K562 (cell line): ENCODE measurements around the gene CYTH4. TPM values are rescaled to one million over a fixed set of nuclear protein-coding genes. Genes with fewer than 3 reads are reported as not detected.

Experiments used
- LEF1 ChIP-seq: fragments of 450-650 bp; IDR thresholded peaks from 2 replicates; pipeline ENCODE4 v1.6.1; 2016; ENCODE audit warnings: mild to moderate bottlenecking
- MIER1 ChIP-seq: fragments of 450-650 bp; IDR thresholded peaks from 2 replicates; pipeline ENCODE4 v1.6.1; 2016; ENCODE audit warnings: antibody characterized with exemption, mild to moderate bottlenecking, low read depth
- PRPF4 ChIP-seq: fragments of 200-400 bp; formaldehyde crosslinking; IDR thresholded peaks from one replicate; pipeline ENCODE4 v1.6.1; 2017; ENCODE audit warnings: low read length, low read depth, mild to moderate bottlenecking; ENCODE audit not compliant: insufficient read depth, poor library complexity, severe bottlenecking
- SREBF2 ChIP-seq: sonication (generic); formaldehyde crosslinking; IDR thresholded peaks from 2 replicates; pipeline ENCODE4 v1.4.0; 2020; ENCODE audit warnings: mild to moderate bottlenecking, missing genetic modification reagents
- TBL1XR1 ChIP-seq, 2 experiments: IDR thresholded peaks; 2 replicates each; pipeline ENCODE4 v1.6.1; 2012; ENCODE audit warnings: improper control_type of control experiment in 2 of 2, low read length in 2 of 2, mild to moderate bottlenecking in 1 of 2
- ZNF785 ChIP-seq: fragments of 250-450 bp; sonication (Bioruptor Pico); IDR thresholded peaks from 2 replicates; pipeline ENCODE4 v1.4.0; 2020; ENCODE audit warnings: mild to moderate bottlenecking
- polyA plus RNA-seq, 8 experiments: library from polyadenylated mRNA; depleted of rRNA in 4 of 8; stranded (reverse) in 5 of 8; unstranded in 3 of 8; fragments of >200 nt; fragmentation: Nextera tagmentation in 2 of 8; fragmentation: Illumina TruSeq in 1 of 8; extraction: Ambion mirVana in 2 of 8; extraction: Trizol in 1 of 8; gene quantifications; 2 replicates each; pipeline versions ENCODE4 v1.2.1 to v1.2.3, GENCODE V29; 2011 to 2014; ENCODE audit warnings: inconsistent platforms in 1 of 8, missing spikeins in 1 of 8
- total RNA-seq, 7 experiments: library from RNA; depleted of rRNA in 6 of 7; stranded (reverse); fragments of >200 nt in 6 of 7; fragmentation: Illumina TruSeq in 2 of 7; extraction: Trizol in 2 of 7; gene quantifications; 2 replicates each; pipeline versions ENCODE4 v1.2.1 to v1.2.3, GENCODE V29; 2011 to 2021; ENCODE audit warnings: low replicate concordance in 1 of 7
- TF ChIP-seq, protein P1 (sequence below), 2 experiments: fragments of 150-350 bp in 1 of 2; IDR thresholded peaks; 2 replicates each; pipeline ENCODE4 v1.6.1; 2012 to 2016; ENCODE audit warnings: low read depth in 2 of 2, low read length in 2 of 2, mild to moderate bottlenecking in 1 of 2, moderate library complexity in 1 of 2
- TF ChIP-seq, protein P2 (sequence below): fragments of 450-650 bp; formaldehyde crosslinking; IDR thresholded peaks from 2 replicates; pipeline ENCODE4 v1.4.0; 2020; ENCODE audit warnings: mild to moderate bottlenecking

CYTH4 gene
- total and polyA plus RNA-seq, 9 of the 15 experiments (the other 6 are each of a cell fraction or from before 2014, with no cell fraction given) = 0.03 to 2.0 (median 0.61) TPM; not detected in 1

DNA sequence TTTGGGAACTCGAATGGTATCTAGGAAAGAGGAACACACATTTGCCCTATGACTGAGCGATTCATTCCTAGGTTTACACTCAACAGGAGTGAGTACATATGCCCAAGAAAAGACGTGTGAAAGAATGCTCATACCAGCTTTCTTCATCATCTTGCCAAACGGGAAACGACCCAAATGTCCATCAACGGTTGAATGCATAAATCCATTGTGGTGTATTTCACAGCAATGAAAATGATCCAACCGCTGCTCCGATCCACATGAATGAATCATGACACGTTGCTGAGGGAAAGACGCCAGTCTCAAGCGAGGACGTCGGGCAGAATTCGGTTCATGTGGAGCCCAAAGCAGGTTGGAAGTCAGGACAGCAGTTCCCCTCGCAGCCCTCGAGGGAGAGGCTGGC lies 71.5 kb downstream of the CYTH4 start (continued):
- TF ChIP-seq, protein P1, sequence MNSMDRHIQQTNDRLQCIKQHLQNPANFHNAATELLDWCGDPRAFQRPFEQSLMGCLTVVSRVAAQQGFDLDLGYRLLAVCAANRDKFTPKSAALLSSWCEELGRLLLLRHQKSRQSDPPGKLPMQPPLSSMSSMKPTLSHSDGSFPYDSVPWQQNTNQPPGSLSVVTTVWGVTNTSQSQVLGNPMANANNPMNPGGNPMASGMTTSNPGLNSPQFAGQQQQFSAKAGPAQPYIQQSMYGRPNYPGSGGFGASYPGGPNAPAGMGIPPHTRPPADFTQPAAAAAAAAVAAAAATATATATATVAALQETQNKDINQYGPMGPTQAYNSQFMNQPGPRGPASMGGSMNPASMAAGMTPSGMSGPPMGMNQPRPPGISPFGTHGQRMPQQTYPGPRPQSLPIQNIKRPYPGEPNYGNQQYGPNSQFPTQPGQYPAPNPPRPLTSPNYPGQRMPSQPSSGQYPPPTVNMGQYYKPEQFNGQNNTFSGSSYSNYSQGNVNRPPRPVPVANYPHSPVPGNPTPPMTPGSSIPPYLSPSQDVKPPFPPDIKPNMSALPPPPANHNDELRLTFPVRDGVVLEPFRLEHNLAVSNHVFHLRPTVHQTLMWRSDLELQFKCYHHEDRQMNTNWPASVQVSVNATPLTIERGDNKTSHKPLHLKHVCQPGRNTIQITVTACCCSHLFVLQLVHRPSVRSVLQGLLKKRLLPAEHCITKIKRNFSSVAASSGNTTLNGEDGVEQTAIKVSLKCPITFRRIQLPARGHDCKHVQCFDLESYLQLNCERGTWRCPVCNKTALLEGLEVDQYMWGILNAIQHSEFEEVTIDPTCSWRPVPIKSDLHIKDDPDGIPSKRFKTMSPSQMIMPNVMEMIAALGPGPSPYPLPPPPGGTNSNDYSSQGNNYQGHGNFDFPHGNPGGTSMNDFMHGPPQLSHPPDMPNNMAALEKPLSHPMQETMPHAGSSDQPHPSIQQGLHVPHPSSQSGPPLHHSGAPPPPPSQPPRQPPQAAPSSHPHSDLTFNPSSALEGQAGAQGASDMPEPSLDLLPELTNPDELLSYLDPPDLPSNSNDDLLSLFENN (IDR thresholded peaks at IDR 0.05; ENCODE audit: low read depth in 2 of 2, low read length in 2 of 2) = no peak
- TF ChIP-seq SREBF2 (no peak), ZNF785 (CRISPR knock-in tag) (no peak), MIER1 (no peak), PRPF4 (no peak), TBL1XR1 (IDR thresholded peaks at IDR 0.05; ENCODE audit: low read length in 2 of 2) (no peak), LEF1 (no peak)
- TF ChIP-seq, protein P2, sequence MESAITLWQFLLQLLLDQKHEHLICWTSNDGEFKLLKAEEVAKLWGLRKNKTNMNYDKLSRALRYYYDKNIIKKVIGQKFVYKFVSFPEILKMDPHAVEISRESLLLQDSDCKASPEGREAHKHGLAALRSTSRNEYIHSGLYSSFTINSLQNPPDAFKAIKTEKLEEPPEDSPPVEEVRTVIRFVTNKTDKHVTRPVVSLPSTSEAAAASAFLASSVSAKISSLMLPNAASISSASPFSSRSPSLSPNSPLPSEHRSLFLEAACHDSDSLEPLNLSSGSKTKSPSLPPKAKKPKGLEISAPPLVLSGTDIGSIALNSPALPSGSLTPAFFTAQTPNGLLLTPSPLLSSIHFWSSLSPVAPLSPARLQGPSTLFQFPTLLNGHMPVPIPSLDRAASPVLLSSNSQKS = no peak
